Fibroblast of skin of back (primary cell): Measurements from ENCODE around the gene FASLG.
"Not testable (repeated sequence)": the region's sequence is repeated elsewhere in the genome, so short reads cannot be mapped to it uniquely, and the experiment has no call there.

Experiments used
- DNase-seq: peaks from one replicate; pipeline ENCODE4 v3.0.0-alpha.2; 2013

FASLG gene

DNA sequence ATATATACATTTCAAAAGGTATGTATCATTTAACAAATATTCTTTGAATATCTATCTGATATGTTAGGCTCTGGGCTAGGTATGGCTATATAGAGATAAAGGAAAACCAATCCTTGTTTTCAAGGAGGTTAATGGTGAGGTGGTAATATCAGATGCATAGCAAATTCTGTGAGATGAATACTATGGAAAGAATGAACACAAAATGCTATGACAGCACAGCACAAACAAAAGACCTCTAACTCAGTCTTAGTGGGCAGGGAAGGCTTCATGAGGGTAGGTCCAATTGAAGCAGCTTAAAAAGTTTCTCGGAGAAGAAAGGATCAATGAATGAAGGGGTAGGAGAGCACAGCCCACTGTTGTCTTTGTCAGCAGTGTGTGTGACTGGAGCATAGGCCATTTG is 27.2 kb downstream of the FASLG start:
- DNase-seq, result no peak

- not testable (repeated sequence) for DNase-seq
Observed at GRCh38 chr1:172688428-172689085, 29.7 kb downstream of the FASLG start.

GRCh38 chr1:172690925-172691324 is 32.0 kb downstream of the FASLG start:
- DNase-seq, result not testable (repeated sequence)

GRCh38 chr1:172697534-172698002 is 38.7 kb downstream of the FASLG start:
- DNase-seq, result no peak

- DNase-seq, result no peak
Observed at GRCh38 chr1:172698224-172698623, 39.3 kb downstream of the FASLG start.

GRCh38 chr1:172699111-172699510 is 40.2 kb downstream of the FASLG start:
- peak; percentile 23 for DNase-seq

- no peak for DNase-seq
Observed at GRCh38 chr1:172699695-172700227, 40.9 kb downstream of the FASLG start.

- no peak for DNase-seq
Observed at GRCh38 chr1:172700556-172700955, 41.7 kb downstream of the FASLG start.

GRCh38 chr1:172704001-172704400 is 45.1 kb downstream of the FASLG start:
- DNase-seq, result no peak

DNA sequence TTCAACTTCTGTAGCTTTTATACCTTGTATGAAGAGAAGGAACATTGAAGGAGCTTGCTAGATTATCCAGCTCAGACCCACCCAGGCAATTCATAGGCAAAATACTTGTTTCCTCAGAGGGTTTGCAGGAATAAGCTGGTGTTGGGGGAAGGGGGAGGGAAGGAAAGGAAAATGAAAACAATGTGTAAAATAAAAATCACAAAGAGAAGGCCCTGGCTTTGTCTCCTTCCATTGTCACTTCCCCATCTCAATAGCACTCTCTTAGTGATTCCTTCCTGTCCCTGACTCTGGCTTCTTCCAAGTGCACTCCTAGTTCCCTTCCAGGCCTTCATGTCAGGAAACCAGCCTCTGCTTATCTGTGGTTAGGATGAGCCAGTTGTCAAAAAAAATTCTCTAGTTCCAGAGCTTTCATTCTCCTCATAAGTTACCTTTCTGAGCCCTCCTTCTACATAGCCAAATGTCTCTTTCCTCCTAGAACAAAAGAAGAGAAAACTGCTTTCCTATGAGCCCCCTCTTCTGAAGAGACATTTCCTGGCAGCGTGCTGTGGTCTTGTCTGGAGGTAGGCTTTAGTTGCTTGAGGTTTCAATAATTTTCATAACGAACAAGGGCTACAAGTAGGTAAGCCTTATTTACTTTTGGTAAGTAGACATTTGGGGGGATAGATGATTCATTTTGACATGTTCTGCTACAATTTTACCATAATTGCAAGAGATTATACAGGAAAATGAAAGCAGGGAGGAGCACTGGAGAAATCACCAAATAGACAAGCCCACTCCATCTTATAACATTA is 45.7 kb downstream of the FASLG start:
- DNase-seq, result no peak

DNA sequence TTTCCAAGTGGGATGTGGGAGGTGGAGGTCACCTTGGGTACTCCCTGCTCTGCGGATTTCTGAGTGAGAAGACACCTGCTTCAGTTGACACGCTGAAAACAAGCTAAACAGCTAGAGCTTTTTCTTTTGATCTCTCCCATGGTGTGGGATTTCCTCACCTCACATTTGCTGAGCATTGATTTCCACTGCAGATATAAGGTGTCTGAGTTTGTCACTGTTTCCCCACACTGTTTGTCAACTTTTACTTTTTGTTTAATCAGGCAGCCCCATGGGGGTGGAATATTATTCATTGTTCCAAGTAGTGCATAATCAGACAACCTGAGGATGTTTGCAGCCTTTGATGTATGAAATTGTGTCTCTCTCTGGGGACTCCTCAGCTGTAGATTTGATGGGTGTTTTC is 49.5 kb downstream of the FASLG start:
- DNase-seq, result no peak

- no peak for DNase-seq
Observed at GRCh38 chr1:172711558-172711957, 52.7 kb downstream of the FASLG start.

GRCh38 chr1:172713466-172713865 is 54.6 kb downstream of the FASLG start:
- DNase-seq, result no peak
